Subcutaneous adipose tissue (tissue), 4 donors: ENCODE data around the gene TMPRSS12. TPM values are rescaled to one million over a fixed set of nuclear protein-coding genes. Genes with fewer than 3 reads are reported as not detected.

ENCODE experiments used
- total RNA-seq, 4 donors: library from RNA; depleted of rRNA; stranded (reverse); fragments of >200 nt; gene quantifications; one replicate each; pipeline ENCODE4 v1.1.0, GENCODE V29; 2016
- TF ChIP-seq, protein P1 (sequence below): fragments of 450-650 bp; IDR thresholded peaks from one replicate; pipeline ENCODE4 v1.5.1; 2016; ENCODE audit warnings: low read depth, mild to moderate bottlenecking, control low read depth, antibody characterized with exemption, moderate library complexity

The TMPRSS12 gene
- total RNA-seq, 4 donors from 2014 or later: not detected

DNA sequence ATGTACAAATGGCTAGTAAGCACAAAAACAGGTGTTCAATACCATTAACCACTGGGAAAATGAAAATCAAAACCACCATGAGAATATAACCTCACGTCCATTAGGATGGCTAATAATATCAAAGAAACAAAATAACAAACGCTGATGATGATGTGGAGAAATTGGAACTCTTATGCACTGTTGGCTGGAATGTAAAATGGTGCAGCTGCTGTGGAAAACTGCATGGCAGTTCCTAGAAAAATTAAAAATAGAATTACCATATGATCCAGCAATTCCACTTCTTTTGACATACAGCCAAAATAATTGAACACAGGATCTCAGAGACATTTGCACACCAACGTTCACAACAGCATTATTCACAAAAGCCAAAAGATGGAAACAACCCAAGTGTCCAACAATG lies 51.5 kb downstream of the TMPRSS12 start:
- TF ChIP-seq, protein P1, sequence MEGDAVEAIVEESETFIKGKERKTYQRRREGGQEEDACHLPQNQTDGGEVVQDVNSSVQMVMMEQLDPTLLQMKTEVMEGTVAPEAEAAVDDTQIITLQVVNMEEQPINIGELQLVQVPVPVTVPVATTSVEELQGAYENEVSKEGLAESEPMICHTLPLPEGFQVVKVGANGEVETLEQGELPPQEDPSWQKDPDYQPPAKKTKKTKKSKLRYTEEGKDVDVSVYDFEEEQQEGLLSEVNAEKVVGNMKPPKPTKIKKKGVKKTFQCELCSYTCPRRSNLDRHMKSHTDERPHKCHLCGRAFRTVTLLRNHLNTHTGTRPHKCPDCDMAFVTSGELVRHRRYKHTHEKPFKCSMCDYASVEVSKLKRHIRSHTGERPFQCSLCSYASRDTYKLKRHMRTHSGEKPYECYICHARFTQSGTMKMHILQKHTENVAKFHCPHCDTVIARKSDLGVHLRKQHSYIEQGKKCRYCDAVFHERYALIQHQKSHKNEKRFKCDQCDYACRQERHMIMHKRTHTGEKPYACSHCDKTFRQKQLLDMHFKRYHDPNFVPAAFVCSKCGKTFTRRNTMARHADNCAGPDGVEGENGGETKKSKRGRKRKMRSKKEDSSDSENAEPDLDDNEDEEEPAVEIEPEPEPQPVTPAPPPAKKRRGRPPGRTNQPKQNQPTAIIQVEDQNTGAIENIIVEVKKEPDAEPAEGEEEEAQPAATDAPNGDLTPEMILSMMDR: no peak

DNA sequence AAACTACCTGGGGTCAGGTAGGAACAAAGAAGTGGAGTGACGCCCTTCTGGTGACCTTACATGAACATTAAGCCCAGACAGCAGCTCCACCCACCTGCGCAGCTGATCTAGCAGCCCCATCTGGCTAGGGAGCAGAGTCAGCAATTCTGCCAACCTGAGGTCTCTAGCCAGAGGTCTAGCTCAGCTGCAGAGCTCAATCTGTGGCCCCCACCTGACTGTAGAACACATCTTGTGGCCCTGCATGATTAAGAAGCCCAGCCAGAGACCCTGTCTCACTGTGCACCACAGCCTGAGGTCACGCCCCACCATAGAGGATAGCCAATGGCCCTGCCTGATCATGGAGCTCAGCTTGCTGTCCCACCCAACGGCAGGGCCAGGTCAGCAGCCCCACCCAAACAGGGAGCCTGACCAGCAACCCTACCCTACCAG lies 59.0 kb downstream of the TMPRSS12 start:
- TF ChIP-seq, protein P1: no peak

DNA sequence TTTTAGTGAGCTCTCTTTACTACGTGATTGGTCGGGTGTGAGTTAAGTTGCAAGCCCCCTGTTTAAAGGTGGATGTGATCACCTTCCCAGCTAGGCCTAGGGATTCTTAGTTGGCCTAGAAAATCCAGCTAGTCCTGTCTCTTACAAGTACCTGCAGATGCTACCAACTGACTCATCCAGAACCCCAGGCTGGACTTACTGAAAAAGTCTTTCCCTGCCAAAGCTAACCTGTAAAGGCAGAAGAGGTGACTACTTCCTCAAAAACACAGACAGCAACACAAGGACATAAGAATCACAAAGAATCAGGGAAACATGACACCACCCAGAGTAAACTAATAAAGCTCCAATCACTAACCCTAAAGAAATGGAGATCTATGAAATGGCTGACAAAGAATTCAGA lies 70.5 kb downstream of the TMPRSS12 start:
- TF ChIP-seq, protein P1: no peak

DNA sequence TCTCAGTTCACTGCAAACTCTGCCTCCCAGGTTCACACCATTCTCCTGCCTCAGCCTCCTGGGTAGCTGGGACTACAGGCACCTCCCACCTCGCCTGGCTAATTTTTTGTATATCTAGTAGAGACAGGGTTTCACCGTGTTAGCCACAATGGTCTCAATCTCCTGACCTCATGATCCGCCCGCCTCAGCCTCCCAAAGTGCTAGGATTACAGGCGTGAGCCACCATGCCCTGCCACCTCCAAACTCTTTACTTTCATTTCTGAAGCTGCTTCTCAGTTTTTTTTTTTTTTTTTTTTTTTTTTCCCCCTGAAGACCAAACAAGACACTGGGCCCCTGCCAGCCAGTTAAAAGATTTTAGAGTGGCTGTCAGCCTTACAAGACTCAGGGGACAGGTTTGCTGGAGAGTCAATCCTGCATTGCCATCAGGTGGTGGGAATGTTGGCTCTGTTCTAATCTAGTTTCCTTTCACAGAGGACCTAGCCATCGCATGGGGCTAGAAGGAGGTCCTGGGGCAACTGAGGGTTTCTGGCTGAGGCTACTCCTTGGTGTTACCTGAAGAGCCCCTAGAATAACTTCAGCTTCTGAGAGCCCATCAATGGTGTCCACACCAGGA lies 72.3 kb downstream of the TMPRSS12 start:
- TF ChIP-seq, protein P1: no peak

DNA sequence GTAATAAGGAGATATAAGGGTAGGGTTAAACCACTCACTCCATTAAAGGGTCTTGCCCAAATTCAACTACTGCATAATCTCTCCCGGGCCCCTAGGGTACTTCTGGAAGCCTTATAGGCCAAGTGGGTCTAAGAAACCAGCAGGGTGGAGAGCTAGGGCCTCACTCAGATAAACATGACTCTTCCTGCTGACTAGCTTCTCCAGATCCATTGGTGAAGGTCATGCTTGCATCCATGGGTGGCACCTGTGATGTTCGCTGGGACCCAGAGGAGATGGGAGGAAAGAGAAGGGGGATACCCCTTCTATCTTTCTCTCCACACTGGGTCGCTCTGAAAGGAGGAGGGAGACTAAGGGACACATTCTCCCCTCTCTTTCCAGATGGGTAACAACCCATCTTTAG lies 73.6 kb downstream of the TMPRSS12 start:
- TF ChIP-seq, protein P1: no peak

DNA sequence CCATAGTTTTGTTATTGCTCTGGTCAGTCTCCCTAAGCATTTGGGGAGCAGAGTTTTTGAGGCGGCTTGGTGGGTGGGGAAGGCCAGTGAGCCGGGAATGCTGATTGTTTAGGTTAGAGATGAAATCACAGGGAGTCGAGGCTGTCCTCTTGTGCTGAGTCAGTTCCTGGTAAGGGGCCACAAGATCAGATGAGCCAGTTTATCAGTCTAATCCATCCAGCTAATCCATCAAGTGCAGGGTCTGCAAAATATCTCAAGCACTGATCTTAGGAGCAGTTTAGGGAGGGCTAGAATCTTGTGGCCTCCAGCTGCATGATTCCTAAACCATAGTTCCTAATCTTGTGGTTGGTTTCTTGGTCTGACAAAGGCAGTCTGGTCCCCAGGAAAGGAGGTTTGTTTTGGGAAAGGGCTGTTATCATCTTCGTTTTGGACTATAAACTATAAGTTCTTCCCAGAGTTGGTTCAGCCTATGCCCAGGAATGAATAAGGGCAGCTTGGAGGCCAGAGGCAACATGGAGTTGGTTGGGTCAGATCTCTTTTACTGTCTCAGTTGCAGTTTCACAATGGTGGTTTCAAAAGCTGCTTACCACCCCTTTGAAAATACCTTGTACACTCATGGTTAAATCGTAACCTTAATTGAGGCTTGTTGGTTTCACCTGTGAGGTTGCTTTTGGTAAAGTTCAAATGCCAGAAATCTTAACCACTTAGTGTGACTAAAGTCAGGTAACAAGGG lies 76.0 kb downstream of the TMPRSS12 start:
- TF ChIP-seq, protein P1: no peak

DNA sequence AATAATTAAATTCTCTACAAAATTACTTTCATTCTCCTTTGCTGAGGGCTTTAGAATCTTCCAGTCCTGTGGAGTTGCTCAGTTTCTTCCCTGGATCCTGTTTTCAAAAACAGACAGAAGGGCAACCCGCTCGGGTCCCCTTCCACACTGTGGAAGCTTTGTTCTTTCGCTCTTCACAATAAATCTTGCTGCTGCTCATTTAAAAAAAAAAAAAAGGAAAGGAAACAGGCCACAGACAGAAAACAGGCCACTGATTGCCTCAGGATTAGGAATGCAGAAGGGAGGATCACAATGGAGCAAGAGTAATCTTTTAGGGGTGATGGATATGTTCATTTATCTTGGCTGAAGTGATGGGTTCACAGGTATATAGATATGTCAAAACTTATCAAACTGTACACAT lies 80.1 kb downstream of the TMPRSS12 start:
- TF ChIP-seq, protein P1: no peak
